Mucosa of stomach (tissue), 1 donor: Measurements from ENCODE around the gene FOXRED1.

Source experiments
- H3K27me3 ChIP-seq: one replicate; pipeline ENCODE4 v1.7.0; 2013; ENCODE audit warnings: mild to moderate bottlenecking, low read length; ENCODE audit not compliant: control insufficient read depth, insufficient read depth
- H3K36me3 ChIP-seq: one replicate; pipeline ENCODE4 v1.7.0; 2013; ENCODE audit warnings: low read length; ENCODE audit not compliant: control insufficient read depth, insufficient read depth
- H3K4me1 ChIP-seq: one replicate; pipeline ENCODE4 v1.7.0; 2013; ENCODE audit warnings: mild to moderate bottlenecking, low read length; ENCODE audit not compliant: control insufficient read depth, insufficient read depth
- H3K4me3 ChIP-seq: one replicate; pipeline ENCODE4 v1.7.0; 2013; ENCODE audit warnings: low read length
- H3K9ac ChIP-seq: one replicate; pipeline ENCODE4 v1.7.0; 2013; ENCODE audit warnings: mild to moderate bottlenecking, low read length, moderate library complexity
- H3K9me3 ChIP-seq: one replicate; pipeline ENCODE4 v1.7.0; 2013; ENCODE audit warnings: mild to moderate bottlenecking, low read length, moderate library complexity; ENCODE audit not compliant: control insufficient read depth
- donor health status: Pancreatic carcinoma.

Gene FOXRED1

DNA sequence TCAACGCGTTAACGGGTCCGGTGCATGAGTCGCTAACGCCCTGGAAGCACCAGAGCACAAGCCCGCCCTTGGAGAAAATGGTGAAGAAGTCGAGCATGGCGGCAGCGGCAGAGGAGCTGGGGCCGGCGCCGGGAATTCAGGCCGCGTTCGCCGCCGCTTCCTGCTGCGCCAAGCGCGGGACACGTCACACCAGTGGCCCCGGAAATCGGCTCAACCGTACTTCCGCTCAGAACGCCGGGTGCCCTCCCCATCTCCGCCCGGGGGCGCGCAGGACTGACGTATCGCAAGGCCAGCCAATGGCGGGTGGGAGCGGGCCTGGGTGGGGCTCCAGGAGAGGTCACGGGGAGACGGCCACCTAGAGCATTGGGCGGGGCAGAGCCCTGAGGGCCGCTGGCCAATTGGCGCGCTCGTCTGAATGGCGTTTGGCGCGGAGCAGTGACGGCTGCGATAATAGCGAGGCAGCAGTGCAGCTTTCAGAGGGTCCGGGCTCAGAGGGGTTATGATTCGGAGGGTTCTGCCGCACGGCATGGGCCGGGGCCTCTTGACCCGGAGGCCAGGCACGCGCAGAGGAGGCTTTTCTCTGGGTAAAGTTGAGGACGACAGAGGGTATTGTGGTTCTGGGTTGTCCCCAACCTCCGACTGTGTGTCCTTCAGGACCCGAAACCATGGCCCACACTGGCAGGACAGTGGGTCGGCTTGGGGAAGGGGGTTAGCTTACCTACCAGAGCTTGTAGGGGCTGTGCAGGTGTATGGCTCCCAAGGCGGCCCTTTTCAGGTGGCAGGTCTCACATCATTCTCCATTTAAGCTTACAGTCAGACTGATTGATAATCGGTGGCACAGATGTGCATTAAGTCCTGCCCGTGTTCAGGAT is at the start of gene FOXRED1, which contains the start of gene SRPRA:
Gene FOXRED1 (plus strand): TSS at position 447 of the 872 bp plus-strand sequence. CDS start 53 bp downstream, at position 500.
Gene SRPRA (minus strand): TSS at position 188 of the 872 bp plus-strand sequence. CDS start 91 bp downstream, at position 97.
- peaks cover 19% of the 10 kb centered on the region for H3K36me3 ChIP-seq

DNA sequence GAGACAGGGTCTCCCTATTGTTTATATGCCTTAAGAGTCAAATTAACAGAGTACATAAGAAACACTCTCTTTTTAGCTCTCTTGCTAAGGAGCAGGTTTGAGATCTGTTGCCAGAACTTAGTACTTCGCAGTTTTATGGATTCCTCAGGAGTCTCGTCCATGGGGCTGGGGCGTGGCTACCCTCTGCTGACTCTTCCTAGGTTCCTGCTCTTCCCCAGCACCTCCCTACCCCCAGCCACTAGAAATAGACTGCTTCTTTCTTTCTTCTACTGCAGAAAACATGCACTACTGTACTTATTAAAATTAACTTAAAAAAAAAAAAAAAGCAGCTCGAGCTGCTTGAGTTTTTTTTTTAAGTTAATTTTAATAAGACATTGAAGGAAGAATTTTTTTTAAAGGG is 49.4 kb upstream of the FOXRED1 start:
- H3K4me3 ChIP-seq: no peak overlapping the region
- no peaks in the 10 kb centered on the region for H3K9me3 ChIP-seq
- H3K9ac ChIP-seq: no peak overlapping the region
- no peaks in the 10 kb centered on the region for H3K27me3 ChIP-seq
- H3K36me3 ChIP-seq: no peaks in the 10 kb centered on the region
- H3K4me1 ChIP-seq: peaks cover 18% of the 10 kb centered on the region

More for the DNA sequence above, at the start of gene FOXRED1, which contains the start of gene SRPRA:
- H3K9ac ChIP-seq: peak within 1 kb of the TSS; percentile 94
- H3K9me3 ChIP-seq: no peaks in the 10 kb centered on the region
- no peaks in the 10 kb centered on the region for H3K27me3 ChIP-seq
- peaks cover 9% of the 10 kb centered on the region for H3K4me1 ChIP-seq
- peak within 1 kb of the TSS; percentile 94 for H3K4me3 ChIP-seq

- Histone ChIP-seq H3K27me3 (no peaks in the 10 kb centered on the region), H3K9ac (no peak overlapping the region), H3K36me3 (no peaks in the 10 kb centered on the region), H3K4me3 (no peak overlapping the region), H3K4me1 (no peaks in the 10 kb centered on the region), H3K9me3 (no peaks in the 10 kb centered on the region)
Measured at GRCh38 chr11:126224647-126225294, 44.2 kb upstream of the FOXRED1 start.

DNA sequence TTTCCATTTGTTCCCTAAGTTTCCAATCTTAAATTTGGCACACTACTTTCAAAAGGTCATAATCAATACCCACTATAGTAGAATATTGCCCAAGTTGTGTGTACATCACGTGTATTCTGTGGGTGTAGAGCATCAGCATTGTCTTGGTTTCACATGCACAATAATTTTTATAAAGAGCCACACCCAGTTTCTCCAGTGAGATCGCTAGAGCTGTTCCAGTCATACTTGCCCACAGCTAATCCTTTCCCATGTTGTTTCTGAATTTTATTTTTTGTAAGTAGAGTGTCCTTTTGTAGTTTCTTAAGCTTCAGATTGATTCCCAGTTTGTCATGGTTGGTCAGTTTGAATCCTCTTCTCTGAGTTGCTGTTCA is 43.7 kb upstream of the FOXRED1 start:
- no peaks in the 10 kb centered on the region for H3K9me3 ChIP-seq
- no peak overlapping the region for H3K9ac ChIP-seq
- no peaks in the 10 kb centered on the region for H3K36me3 ChIP-seq

GRCh38 chr11:126226334-126227084 is 42.4 kb upstream of the FOXRED1 start:
- H3K27me3 ChIP-seq: no peaks in the 10 kb centered on the region
- H3K4me3 ChIP-seq: no peak overlapping the region
- H3K9ac ChIP-seq: no peak overlapping the region
- H3K4me1 ChIP-seq: no peaks in the 10 kb centered on the region
- H3K9me3 ChIP-seq: no peaks in the 10 kb centered on the region
- no peaks in the 10 kb centered on the region for H3K36me3 ChIP-seq

More for the DNA sequence above, 43.7 kb upstream of the FOXRED1 start:
- no peaks in the 10 kb centered on the region for H3K4me1 ChIP-seq
- H3K4me3 ChIP-seq: no peak overlapping the region
- H3K27me3 ChIP-seq: no peaks in the 10 kb centered on the region

DNA sequence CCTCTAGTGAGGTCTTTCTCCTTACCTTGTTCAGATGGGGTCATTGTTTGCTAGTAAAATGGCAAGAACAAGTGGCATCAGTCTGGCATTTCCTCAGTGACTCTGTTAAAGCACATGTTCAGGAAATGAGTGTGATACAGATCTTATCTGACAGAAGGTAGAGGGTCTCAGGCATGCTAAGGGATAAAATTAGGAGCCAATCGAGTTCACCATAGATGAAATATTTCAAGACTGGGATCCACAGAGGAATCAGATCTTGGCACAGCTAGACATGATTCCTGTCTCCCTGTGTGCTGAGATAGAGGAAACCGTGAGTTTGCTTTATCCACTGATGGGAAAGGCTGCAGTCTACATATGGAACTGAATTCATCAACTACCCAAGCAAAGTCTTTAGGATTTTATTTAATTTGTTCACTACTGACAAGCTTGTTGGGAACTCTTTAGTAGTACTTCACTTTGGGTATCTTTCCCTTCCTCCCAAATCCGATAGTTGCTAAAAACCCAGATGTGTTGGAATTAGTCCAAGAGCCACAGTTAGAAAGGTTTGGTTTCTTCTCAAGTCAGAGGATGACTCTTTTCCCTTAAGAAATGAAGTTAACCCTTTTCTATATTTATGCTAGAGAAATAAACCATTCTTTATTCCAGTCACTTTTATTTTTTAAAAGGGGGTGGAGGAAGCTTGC is 39.0 kb upstream of the FOXRED1 start:
- no peaks in the 10 kb centered on the region for H3K36me3 ChIP-seq
- no peaks in the 10 kb centered on the region for H3K4me1 ChIP-seq
- H3K4me3 ChIP-seq: no peak overlapping the region
- H3K9ac ChIP-seq: no peak overlapping the region
- no peaks in the 10 kb centered on the region for H3K27me3 ChIP-seq
- H3K9me3 ChIP-seq: no peaks in the 10 kb centered on the region

- no peak overlapping the region for H3K4me3 ChIP-seq
- no peaks in the 10 kb centered on the region for H3K9me3 ChIP-seq
- no peaks in the 10 kb centered on the region for H3K27me3 ChIP-seq
- H3K4me1 ChIP-seq: no peaks in the 10 kb centered on the region
- H3K9ac ChIP-seq: no peak overlapping the region
- peaks cover 8% of the 10 kb centered on the region for H3K36me3 ChIP-seq
Measured at GRCh38 chr11:126231725-126232459, 37.1 kb upstream of the FOXRED1 start.

- H3K4me1 ChIP-seq: no peaks in the 10 kb centered on the region
- H3K9ac ChIP-seq: no peak overlapping the region
- no peaks in the 10 kb centered on the region for H3K27me3 ChIP-seq
- no peak overlapping the region for H3K4me3 ChIP-seq
- H3K9me3 ChIP-seq: no peaks in the 10 kb centered on the region
- peaks cover 8% of the 10 kb centered on the region for H3K36me3 ChIP-seq
Measured at GRCh38 chr11:126232683-126233082, 36.3 kb upstream of the FOXRED1 start.

DNA sequence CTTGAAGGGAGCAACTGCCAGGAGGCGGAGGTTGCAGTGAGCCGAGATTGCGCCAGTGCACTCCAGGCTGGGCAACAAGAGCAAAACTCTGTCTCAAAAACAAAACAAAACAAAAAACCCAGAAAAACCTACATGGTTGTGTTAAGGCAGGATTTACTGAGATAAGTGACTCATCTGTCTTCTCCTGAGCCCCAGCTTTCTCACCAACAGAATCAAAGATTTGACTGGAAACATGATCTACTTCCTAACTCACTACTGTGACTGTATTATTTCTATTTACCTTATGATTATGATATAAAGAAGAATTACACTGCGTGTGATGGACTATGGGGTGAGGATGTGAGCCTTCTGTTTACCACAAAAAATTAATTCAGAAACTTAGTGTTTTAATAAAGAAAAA is 35.6 kb upstream of the FOXRED1 start:
- H3K4me3 ChIP-seq: no peak overlapping the region
- H3K4me1 ChIP-seq: no peaks in the 10 kb centered on the region
- H3K36me3 ChIP-seq: peaks cover 8% of the 10 kb centered on the region

DNA sequence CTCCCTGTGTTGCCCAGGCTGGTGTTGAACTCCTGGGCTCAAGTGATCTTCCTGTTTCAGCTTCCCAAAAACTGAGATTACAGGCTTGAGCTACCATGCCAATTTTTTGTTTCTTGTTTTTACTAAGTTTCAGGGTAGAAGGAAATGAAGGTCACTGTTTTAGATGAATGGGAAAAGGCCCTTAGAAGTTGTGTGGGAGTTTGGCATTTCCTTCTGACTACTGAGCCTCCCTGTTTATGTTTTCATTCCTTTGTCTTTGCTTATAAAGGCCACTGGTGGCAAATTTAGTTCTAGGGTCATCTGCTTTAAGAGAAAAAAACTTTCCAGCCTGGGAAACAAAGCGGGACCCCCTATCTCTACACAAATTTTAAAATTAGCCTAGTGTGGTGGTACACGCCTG is 22.3 kb upstream of the FOXRED1 start:
- no peak overlapping the region for H3K9ac ChIP-seq
- H3K9me3 ChIP-seq: no peaks in the 10 kb centered on the region
- H3K36me3 ChIP-seq: peaks cover 7% of the 10 kb centered on the region
- H3K4me3 ChIP-seq: no peak overlapping the region
- H3K27me3 ChIP-seq: no peaks in the 10 kb centered on the region
- no peaks in the 10 kb centered on the region for H3K4me1 ChIP-seq

More for the DNA sequence above, 35.6 kb upstream of the FOXRED1 start:
- H3K27me3 ChIP-seq: no peaks in the 10 kb centered on the region
- H3K9ac ChIP-seq: no peak overlapping the region
- no peaks in the 10 kb centered on the region for H3K9me3 ChIP-seq

GRCh38 chr11:126253265-126253664 is 15.7 kb upstream of the FOXRED1 start:
- peaks cover 13% of the 10 kb centered on the region for H3K4me1 ChIP-seq
- no peaks in the 10 kb centered on the region for H3K27me3 ChIP-seq
- no peak overlapping the region for H3K9ac ChIP-seq
- no peaks in the 10 kb centered on the region for H3K9me3 ChIP-seq
- no peak overlapping the region for H3K4me3 ChIP-seq
- no peaks in the 10 kb centered on the region for H3K36me3 ChIP-seq
